ENCODE results near the gene TRDMT1.

DNA sequence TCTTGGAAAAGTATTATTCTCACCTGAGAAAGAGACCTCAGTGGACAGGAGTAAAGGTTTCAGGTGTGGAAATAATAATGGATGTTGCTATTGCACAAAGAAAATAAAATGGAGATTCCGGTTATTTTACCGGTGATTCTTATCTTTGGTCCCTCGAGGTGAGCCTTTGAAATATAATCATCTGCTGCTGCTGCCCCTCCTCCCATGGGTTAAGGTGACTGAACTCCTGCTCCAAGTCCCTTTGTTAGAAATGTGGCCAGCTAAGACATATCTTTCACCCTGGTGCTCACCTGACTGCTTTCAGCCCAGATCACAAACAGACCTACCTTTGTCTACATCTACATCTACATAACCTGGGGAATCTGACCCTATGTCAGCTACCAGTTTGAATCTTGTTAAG lies 77.5 kb downstream of the TRDMT1 start:
- TF ChIP-seq, protein P1, sequence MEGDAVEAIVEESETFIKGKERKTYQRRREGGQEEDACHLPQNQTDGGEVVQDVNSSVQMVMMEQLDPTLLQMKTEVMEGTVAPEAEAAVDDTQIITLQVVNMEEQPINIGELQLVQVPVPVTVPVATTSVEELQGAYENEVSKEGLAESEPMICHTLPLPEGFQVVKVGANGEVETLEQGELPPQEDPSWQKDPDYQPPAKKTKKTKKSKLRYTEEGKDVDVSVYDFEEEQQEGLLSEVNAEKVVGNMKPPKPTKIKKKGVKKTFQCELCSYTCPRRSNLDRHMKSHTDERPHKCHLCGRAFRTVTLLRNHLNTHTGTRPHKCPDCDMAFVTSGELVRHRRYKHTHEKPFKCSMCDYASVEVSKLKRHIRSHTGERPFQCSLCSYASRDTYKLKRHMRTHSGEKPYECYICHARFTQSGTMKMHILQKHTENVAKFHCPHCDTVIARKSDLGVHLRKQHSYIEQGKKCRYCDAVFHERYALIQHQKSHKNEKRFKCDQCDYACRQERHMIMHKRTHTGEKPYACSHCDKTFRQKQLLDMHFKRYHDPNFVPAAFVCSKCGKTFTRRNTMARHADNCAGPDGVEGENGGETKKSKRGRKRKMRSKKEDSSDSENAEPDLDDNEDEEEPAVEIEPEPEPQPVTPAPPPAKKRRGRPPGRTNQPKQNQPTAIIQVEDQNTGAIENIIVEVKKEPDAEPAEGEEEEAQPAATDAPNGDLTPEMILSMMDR (conservative IDR thresholded peaks at IDR 0.05 in 1 of 2, IDR thresholded peaks at IDR 0.05 in 1 of 2; ENCODE audit: low read depth in 1 of 2, low read length in 2 of 2) = no peak
- TF ChIP-seq EZH2 (IDR thresholded peaks at IDR 0.05; ENCODE audit: low read length, missing control alignments) = no peak
